SK-N-SH treated with all-trans-retinoic acid at 6 μM for 48 hours (cell line): ENCODE results near the gene ME3.

Experiments used
- ATAC-seq: fragments of 200-7000 bp; cut with Tn5 transposase; 3 replicates; pipeline ENCODE4 v1.9.1; 2020; ENCODE audit warnings: mild to moderate bottlenecking, moderate library complexity
- BACH2 ChIP-seq: fragments of 250-450 bp; sonication (Bioruptor Pico); IDR thresholded peaks from 2 replicates; pipeline ENCODE4 v1.9.0; 2021; ENCODE audit warnings: mild to moderate bottlenecking, borderline replicate concordance
- CSDC2 ChIP-seq: fragments of 250-450 bp; sonication (Bioruptor Pico); IDR thresholded peaks from 2 replicates; pipeline ENCODE4 v1.5.0; 2020; ENCODE audit warnings: mild to moderate bottlenecking, moderate library complexity
- ESRRG ChIP-seq: fragments of 250-450 bp; sonication (Bioruptor Pico); IDR thresholded peaks from 2 replicates; pipeline ENCODE4 v1.6.1; 2021; ENCODE audit warnings: mild to moderate bottlenecking
- GLIS3 ChIP-seq: fragments of 250-450 bp; sonication (Bioruptor Pico); IDR thresholded peaks from 2 replicates; pipeline ENCODE4 v1.5.0; 2020; ENCODE audit warnings: mild to moderate bottlenecking, moderate library complexity
- OSR1 ChIP-seq: fragments of 250-450 bp; sonication (Bioruptor Pico); IDR thresholded peaks from 2 replicates; pipeline ENCODE4 v1.8.0; 2022; ENCODE audit warnings: moderate library complexity, mild to moderate bottlenecking, inconsistent platforms
- PPARA ChIP-seq: fragments of 250-450 bp; sonication (Bioruptor Pico); IDR thresholded peaks from 2 replicates; pipeline ENCODE4 v1.5.0; 2020; ENCODE audit warnings: mild to moderate bottlenecking, borderline replicate concordance
- RARB ChIP-seq: fragments of 250-450 bp; sonication (Bioruptor Pico); IDR thresholded peaks from 2 replicates; pipeline ENCODE4 v1.8.0; 2021; ENCODE audit warnings: mild to moderate bottlenecking, moderate library complexity
- SNAI2 ChIP-seq: fragments of 250-450 bp; sonication (Bioruptor Pico); IDR thresholded peaks from 2 replicates; pipeline ENCODE4 v1.5.0; 2020; ENCODE audit warnings: mild to moderate bottlenecking, moderate library complexity
- TCF4 ChIP-seq: fragments of 250-450 bp; sonication (Bioruptor Pico); IDR thresholded peaks from 2 replicates; pipeline ENCODE4 v1.8.0; 2021; ENCODE audit warnings: mild to moderate bottlenecking, moderate library complexity, borderline replicate concordance
- TOX ChIP-seq: fragments of 250-450 bp; sonication (Bioruptor Pico); IDR thresholded peaks from 2 replicates; pipeline ENCODE4 v1.8.0; 2021; ENCODE audit warnings: mild to moderate bottlenecking, moderate library complexity, borderline replicate concordance
- ZC3H10 ChIP-seq: fragments of 250-450 bp; sonication (Bioruptor Pico); IDR thresholded peaks from 2 replicates; pipeline ENCODE4 v1.5.1; 2021; ENCODE audit warnings: mild to moderate bottlenecking, moderate library complexity
- ZFP3 ChIP-seq: fragments of 250-450 bp; sonication (Bioruptor Pico); IDR thresholded peaks from 2 replicates; pipeline ENCODE4 v1.5.0; 2020; ENCODE audit warnings: mild to moderate bottlenecking, moderate library complexity
- ZNF565 ChIP-seq: fragments of 450-650 bp; formaldehyde crosslinking; conservative IDR thresholded peaks from 2 replicates; pipeline ENCODE4 v1.5.0; 2020; ENCODE audit warnings: low read depth, mild to moderate bottlenecking, moderate library complexity
- ZNF70 ChIP-seq: fragments of 450-650 bp; formaldehyde crosslinking; IDR thresholded peaks from 2 replicates; pipeline ENCODE4 v1.5.0; 2020; ENCODE audit warnings: mild to moderate bottlenecking, moderate library complexity
- ZNF8 ChIP-seq: fragments of 450-650 bp; formaldehyde crosslinking; IDR thresholded peaks from 2 replicates; pipeline ENCODE4 v1.5.0; 2020; ENCODE audit warnings: mild to moderate bottlenecking, moderate library complexity
- TF ChIP-seq, protein P1 (sequence below): fragments of 250-450 bp; sonication (Bioruptor Pico); IDR thresholded peaks from 2 replicates; pipeline ENCODE4 v1.8.0; 2020; ENCODE audit warnings: mild to moderate bottlenecking, moderate library complexity, borderline replicate concordance
- TF ChIP-seq, protein P2 (sequence below): fragments of 250-450 bp; sonication (Bioruptor Pico); IDR thresholded peaks from 2 replicates; pipeline ENCODE4 v1.8.0; 2021; ENCODE audit warnings: low read depth, mild to moderate bottlenecking, moderate library complexity, borderline replicate concordance
- TF ChIP-seq, protein P3 (sequence below): fragments of 250-450 bp; sonication (Bioruptor Pico); IDR thresholded peaks from 2 replicates; pipeline ENCODE4 v1.5.1; 2020; ENCODE audit warnings: low read depth, mild to moderate bottlenecking, moderate library complexity
- TF ChIP-seq, protein P4 (sequence below): fragments of 250-450 bp; sonication (Bioruptor Pico); IDR thresholded peaks from 2 replicates; pipeline ENCODE4 v1.5.1; 2021; ENCODE audit warnings: mild to moderate bottlenecking, moderate library complexity
- TF ChIP-seq, protein P5 (sequence below): fragments of 250-450 bp; sonication (Bioruptor Pico); IDR thresholded peaks from 2 replicates; pipeline ENCODE4 v1.5.0; 2020; ENCODE audit warnings: mild to moderate bottlenecking, moderate library complexity

The ME3 gene

DNA sequence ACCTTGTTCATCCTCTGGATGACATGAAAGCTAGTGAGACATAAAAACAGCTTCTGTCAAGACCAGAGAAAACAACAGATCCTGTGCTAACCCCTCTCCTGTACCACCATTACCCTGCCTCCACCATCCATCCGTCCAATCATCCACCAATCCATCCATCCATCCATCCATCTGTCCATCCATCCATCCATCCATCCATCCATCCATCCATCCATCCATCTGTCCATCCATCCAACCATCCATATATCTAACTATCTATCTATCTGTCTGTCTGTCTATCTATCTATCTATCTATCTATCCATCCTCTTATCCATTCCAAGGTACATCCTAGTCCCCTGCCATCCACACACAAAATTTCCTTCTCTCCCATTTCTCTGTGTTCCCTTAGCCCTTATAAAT is 46.6 kb upstream of the ME3 start:
- no peak for ATAC-seq
- TF ChIP-seq CSDC2 (CRISPR knock-in tag) (no peak), PPARA (CRISPR knock-in tag) (no peak), ZNF70 (no peak), ZC3H10 (no peak), TCF4 (CRISPR knock-in tag) (no peak), TOX (CRISPR knock-in tag) (no peak), ESRRG (CRISPR knock-in tag) (no peak), ZFP3 (CRISPR knock-in tag) (no peak)
- TF ChIP-seq, protein P1, sequence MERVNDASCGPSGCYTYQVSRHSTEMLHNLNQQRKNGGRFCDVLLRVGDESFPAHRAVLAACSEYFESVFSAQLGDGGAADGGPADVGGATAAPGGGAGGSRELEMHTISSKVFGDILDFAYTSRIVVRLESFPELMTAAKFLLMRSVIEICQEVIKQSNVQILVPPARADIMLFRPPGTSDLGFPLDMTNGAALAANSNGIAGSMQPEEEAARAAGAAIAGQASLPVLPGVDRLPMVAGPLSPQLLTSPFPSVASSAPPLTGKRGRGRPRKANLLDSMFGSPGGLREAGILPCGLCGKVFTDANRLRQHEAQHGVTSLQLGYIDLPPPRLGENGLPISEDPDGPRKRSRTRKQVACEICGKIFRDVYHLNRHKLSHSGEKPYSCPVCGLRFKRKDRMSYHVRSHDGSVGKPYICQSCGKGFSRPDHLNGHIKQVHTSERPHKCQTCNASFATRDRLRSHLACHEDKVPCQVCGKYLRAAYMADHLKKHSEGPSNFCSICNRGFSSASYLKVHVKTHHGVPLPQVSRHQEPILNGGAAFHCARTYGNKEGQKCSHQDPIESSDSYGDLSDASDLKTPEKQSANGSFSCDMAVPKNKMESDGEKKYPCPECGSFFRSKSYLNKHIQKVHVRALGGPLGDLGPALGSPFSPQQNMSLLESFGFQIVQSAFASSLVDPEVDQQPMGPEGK (CRISPR knock-in tag), result no peak
- TF ChIP-seq, protein P2, sequence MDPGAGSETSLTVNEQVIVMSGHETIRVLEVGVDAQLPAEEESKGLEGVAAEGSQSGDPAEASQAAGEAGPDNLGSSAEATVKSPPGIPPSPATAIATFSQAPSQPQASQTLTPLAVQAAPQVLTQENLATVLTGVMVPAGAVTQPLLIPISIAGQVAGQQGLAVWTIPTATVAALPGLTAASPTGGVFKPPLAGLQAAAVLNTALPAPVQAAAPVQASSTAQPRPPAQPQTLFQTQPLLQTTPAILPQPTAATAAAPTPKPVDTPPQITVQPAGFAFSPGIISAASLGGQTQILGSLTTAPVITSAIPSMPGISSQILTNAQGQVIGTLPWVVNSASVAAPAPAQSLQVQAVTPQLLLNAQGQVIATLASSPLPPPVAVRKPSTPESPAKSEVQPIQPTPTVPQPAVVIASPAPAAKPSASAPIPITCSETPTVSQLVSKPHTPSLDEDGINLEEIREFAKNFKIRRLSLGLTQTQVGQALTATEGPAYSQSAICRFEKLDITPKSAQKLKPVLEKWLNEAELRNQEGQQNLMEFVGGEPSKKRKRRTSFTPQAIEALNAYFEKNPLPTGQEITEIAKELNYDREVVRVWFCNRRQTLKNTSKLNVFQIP (CRISPR knock-in tag), result no peak
- TF ChIP-seq, protein P3, sequence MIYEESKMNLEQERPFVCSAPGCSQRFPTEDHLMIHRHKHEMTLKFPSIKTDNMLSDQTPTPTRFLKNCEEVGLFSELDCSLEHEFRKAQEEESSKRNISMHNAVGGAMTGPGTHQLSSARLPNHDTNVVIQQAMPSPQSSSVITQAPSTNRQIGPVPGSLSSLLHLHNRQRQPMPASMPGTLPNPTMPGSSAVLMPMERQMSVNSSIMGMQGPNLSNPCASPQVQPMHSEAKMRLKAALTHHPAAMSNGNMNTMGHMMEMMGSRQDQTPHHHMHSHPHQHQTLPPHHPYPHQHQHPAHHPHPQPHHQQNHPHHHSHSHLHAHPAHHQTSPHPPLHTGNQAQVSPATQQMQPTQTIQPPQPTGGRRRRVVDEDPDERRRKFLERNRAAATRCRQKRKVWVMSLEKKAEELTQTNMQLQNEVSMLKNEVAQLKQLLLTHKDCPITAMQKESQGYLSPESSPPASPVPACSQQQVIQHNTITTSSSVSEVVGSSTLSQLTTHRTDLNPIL (CRISPR knock-in tag), result no peak

DNA sequence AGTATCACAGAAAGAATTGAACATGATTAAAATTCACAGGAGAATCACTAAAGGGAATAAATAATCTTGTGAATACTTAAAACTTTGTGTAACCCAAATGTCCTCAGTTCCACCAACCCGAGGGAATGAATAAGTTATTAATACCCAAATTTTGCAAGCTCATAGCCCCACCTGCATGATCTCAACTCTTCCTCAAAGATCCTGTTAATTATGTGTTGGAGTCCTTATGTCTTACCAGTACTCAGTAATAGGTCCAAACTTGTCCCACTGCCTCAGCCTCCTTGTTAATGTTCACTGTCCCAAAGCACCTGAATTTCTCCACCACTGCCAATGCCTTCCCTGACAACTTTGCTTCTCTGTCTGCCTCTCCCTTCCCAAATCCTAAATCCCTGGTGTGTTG is 46.1 kb upstream of the ME3 start:
- TF ChIP-seq PPARA (CRISPR knock-in tag), result no peak
- no peak for TF ChIP-seq ZNF8 (CRISPR knock-in tag)
- TF ChIP-seq GLIS3 (CRISPR knock-in tag), result no peak
- TF ChIP-seq, protein P4, sequence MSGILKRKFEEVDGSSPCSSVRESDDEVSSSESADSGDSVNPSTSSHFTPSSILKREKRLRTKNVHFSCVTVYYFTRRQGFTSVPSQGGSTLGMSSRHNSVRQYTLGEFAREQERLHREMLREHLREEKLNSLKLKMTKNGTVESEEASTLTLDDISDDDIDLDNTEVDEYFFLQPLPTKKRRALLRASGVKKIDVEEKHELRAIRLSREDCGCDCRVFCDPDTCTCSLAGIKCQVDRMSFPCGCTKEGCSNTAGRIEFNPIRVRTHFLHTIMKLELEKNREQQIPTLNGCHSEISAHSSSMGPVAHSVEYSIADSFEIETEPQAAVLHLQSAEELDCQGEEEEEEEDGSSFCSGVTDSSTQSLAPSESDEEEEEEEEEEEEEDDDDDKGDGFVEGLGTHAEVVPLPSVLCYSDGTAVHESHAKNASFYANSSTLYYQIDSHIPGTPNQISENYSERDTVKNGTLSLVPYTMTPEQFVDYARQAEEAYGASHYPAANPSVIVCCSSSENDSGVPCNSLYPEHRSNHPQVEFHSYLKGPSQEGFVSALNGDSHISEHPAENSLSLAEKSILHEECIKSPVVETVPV (CRISPR knock-in tag), result no peak
- no peak for TF ChIP-seq ESRRG (CRISPR knock-in tag)
- TF ChIP-seq SNAI2 (CRISPR knock-in tag), result no peak
- TF ChIP-seq, protein P1 (CRISPR knock-in tag), result no peak
- no peak for TF ChIP-seq ZFP3 (CRISPR knock-in tag)
- TF ChIP-seq, protein P2 (CRISPR knock-in tag), result no peak
- TF ChIP-seq OSR1 (CRISPR knock-in tag), result no peak
- TF ChIP-seq TOX (CRISPR knock-in tag), result no peak
- no peak for TF ChIP-seq CSDC2 (CRISPR knock-in tag)
- no peak for TF ChIP-seq BACH2
- TF ChIP-seq, protein P5, sequence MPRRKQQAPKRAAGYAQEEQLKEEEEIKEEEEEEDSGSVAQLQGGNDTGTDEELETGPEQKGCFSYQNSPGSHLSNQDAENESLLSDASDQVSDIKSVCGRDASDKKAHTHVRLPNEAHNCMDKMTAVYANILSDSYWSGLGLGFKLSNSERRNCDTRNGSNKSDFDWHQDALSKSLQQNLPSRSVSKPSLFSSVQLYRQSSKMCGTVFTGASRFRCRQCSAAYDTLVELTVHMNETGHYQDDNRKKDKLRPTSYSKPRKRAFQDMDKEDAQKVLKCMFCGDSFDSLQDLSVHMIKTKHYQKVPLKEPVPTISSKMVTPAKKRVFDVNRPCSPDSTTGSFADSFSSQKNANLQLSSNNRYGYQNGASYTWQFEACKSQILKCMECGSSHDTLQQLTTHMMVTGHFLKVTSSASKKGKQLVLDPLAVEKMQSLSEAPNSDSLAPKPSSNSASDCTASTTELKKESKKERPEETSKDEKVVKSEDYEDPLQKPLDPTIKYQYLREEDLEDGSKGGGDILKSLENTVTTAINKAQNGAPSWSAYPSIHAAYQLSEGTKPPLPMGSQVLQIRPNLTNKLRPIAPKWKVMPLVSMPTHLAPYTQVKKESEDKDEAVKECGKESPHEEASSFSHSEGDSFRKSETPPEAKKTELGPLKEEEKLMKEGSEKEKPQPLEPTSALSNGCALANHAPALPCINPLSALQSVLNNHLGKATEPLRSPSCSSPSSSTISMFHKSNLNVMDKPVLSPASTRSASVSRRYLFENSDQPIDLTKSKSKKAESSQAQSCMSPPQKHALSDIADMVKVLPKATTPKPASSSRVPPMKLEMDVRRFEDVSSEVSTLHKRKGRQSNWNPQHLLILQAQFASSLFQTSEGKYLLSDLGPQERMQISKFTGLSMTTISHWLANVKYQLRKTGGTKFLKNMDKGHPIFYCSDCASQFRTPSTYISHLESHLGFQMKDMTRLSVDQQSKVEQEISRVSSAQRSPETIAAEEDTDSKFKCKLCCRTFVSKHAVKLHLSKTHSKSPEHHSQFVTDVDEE (CRISPR knock-in tag), result no peak
- TF ChIP-seq ZNF565 (CRISPR knock-in tag), result no peak
- TF ChIP-seq RARB (CRISPR knock-in tag), result no peak
- no peak for TF ChIP-seq ZNF70
- TF ChIP-seq, all 23 proteins: peak for 0
- no peak for ATAC-seq
